Thymus (tissue), 11 donors: ENCODE results near the gene CYP4F2. TPM values are rescaled to one million over a fixed set of nuclear protein-coding genes. Genes with fewer than 3 reads are reported as not detected.
"Not testable (repeated sequence)": the region's sequence is repeated elsewhere in the genome, so short reads cannot be mapped to it uniquely, and the experiment has no call there.

Experiments used
- DNase-seq, 9 donors: peaks; one replicate each; pipeline ENCODE4 v3.0.0-alpha.2; 2013; ENCODE audit warnings: low spot score in 9 of 9, low read depth in 6 of 9, missing footprints in 1 of 9
- H3K27ac ChIP-seq, 2 donors: one replicate each; pipeline ENCODE4 v1.5.1; 2013; ENCODE audit warnings: control low read depth in 1 of 2, low read depth in 1 of 2, low read length in 1 of 2, mild to moderate bottlenecking in 1 of 2, moderate library complexity in 1 of 2
- H3K27me3 ChIP-seq, 2 donors: one replicate each; pipeline ENCODE4 v1.5.1; 2013; ENCODE audit warnings: low read length in 1 of 2; ENCODE audit not compliant: control insufficient read depth in 2 of 2, insufficient read depth in 1 of 2
- H3K36me3 ChIP-seq, 2 donors: one replicate each; pipeline ENCODE4 v1.5.1; 2013; ENCODE audit warnings: low read length in 1 of 2, mild to moderate bottlenecking in 1 of 2, moderate library complexity in 1 of 2; ENCODE audit not compliant: control insufficient read depth in 2 of 2, insufficient read depth in 2 of 2
- H3K4me1 ChIP-seq, 2 donors: one replicate each; pipeline ENCODE4 v1.5.1; 2013; ENCODE audit warnings: low read length in 2 of 2; ENCODE audit not compliant: control insufficient read depth in 2 of 2, insufficient read depth in 2 of 2
- H3K4me3 ChIP-seq, 2 donors: one replicate each; pipeline ENCODE4 v1.5.1; 2013; ENCODE audit warnings: low read length in 2 of 2, control low read depth in 1 of 2, mild to moderate bottlenecking in 1 of 2
- H3K9me3 ChIP-seq, 2 donors: one replicate each; pipeline ENCODE4 v1.5.1; 2013; ENCODE audit warnings: low read length in 1 of 2, mild to moderate bottlenecking in 1 of 2; ENCODE audit not compliant: control insufficient read depth in 2 of 2, insufficient read depth in 1 of 2
- WGBS: extraction: QIAGEN DNeasy Blood & Tissue Kit; methylation state at CpG from one replicate; pipeline ENCODE4 v1.1.7; 2013; 5-methylcytosine and 5-hydroxymethylcytosine counted together
- polyA plus RNA-seq: library from polyadenylated mRNA; stranded (reverse); fragments of 200-250 nt; gene quantifications from one replicate; pipeline ENCODE4 v1.2.3, GENCODE V29; 2013
- total RNA-seq: library from RNA; stranded (reverse); fragments of 120-200 nt; gene quantifications from one replicate; pipeline ENCODE4 v1.2.4, GENCODE V29; 2013
- donor health status: healthy.

CYP4F2 gene
- total and polyA plus RNA-seq, 2 donors: 0.09 to 0.16 TPM

GRCh38 chr19:15933761-15934331, 36.0 kb upstream of the CYP4F2 start:
- 82% methylated on average over 12 of the region's 12 CpGs for WGBS
- H3K4me1 ChIP-seq, H3K4me3 ChIP-seq, H3K27me3 ChIP-seq, H3K27ac ChIP-seq, DNase-seq, H3K36me3 ChIP-seq: not testable (repeated sequence)
- H3K9me3 ChIP-seq: peaks cover 0 to 13% of the 10 kb centered on the region in 2 donors

- Histone ChIP-seq H3K36me3 (no peaks in the 10 kb centered on the region), H3K4me3 (no peak overlapping the region), H3K27ac (no peak overlapping the region), H3K9me3 (peaks cover 0 to 5% of the 10 kb centered on the region in 2 donors), H3K4me1 (no peaks in the 10 kb centered on the region), H3K27me3 (peaks cover 0 to 3% of the 10 kb centered on the region in 2 donors)
- WGBS: 93% methylated on average over 3 of the region's 3 CpGs
- no peak for DNase-seq
These were observed 30.4 kb upstream of the CYP4F2 start for GRCh38 chr19:15928321-15928720.

GRCh38 chr19:15926484-15926883, 28.6 kb upstream of the CYP4F2 start:
- Histone ChIP-seq H3K4me1 (no peaks in the 10 kb centered on the region), H3K9me3 (peaks cover 0 to 5% of the 10 kb centered on the region in 2 donors), H3K27ac (no peak overlapping the region), H3K27me3 (peaks cover 0 to 3% of the 10 kb centered on the region in 2 donors), H3K4me3 (no peak overlapping the region), H3K36me3 (no peaks in the 10 kb centered on the region)
- 0% methylated on average over 1 of the region's 1 CpG for WGBS
- no peak for DNase-seq

GRCh38 chr19:15923702-15924101, 25.8 kb upstream of the CYP4F2 start:
- Histone ChIP-seq H3K4me1 (no peaks in the 10 kb centered on the region), H3K27me3 (peaks cover 0 to 3% of the 10 kb centered on the region in 2 donors), H3K9me3 (peaks cover 0 to 5% of the 10 kb centered on the region in 2 donors), H3K4me3 (no peak overlapping the region), H3K36me3 (no peaks in the 10 kb centered on the region), H3K27ac (no peak overlapping the region)
- 88% methylated on average over 8 of the region's 8 CpGs for WGBS
- DNase-seq: no peak

- Histone ChIP-seq H3K4me3 (no peak overlapping the region), H3K27ac (no peak overlapping the region), H3K9me3 (peaks cover 0 to 5% of the 10 kb centered on the region in 2 donors), H3K27me3 (peaks cover 0 to 3% of the 10 kb centered on the region in 2 donors), H3K4me1 (no peaks in the 10 kb centered on the region), H3K36me3 (no peaks in the 10 kb centered on the region)
- WGBS: 70% methylated on average over 4 of the region's 4 CpGs
- DNase-seq: no peak
These were observed 24.1 kb upstream of the CYP4F2 start for GRCh38 chr19:15922021-15922420.

- H3K4me3 ChIP-seq: no peak overlapping the region
- DNase-seq: no peak
- H3K9me3 ChIP-seq: peaks cover 2 to 4% of the 10 kb centered on the region in 2 donors
- H3K36me3 ChIP-seq: no peaks in the 10 kb centered on the region
- H3K27me3 ChIP-seq: peaks cover 0 to 5% of the 10 kb centered on the region in 2 donors
- no peak overlapping the region for H3K27ac ChIP-seq
- H3K4me1 ChIP-seq: no peaks in the 10 kb centered on the region
- 87% methylated on average over 4 of the region's 4 CpGs for WGBS
These were observed 21.4 kb upstream of the CYP4F2 start for GRCh38 chr19:15919243-15919642.

- Histone ChIP-seq H3K27ac (no peak overlapping the region), H3K9me3 (peaks cover 0 to 2% of the 10 kb centered on the region in 2 donors), H3K36me3 (no peaks in the 10 kb centered on the region), H3K27me3 (peaks cover 7 to 34% of the 10 kb centered on the region in 2 donors), H3K4me1 (no peaks in the 10 kb centered on the region), H3K4me3 (no peak overlapping the region)
- DNase-seq: no peak
- 98% methylated on average over 2 of the region's 2 CpGs for WGBS
These were observed 17.2 kb upstream of the CYP4F2 start for GRCh38 chr19:15915109-15915508.

- DNase-seq: no peak
- H3K27me3 ChIP-seq: peaks cover 7 to 35% of the 10 kb centered on the region in 2 donors
- WGBS: 94% methylated on average over 8 of the region's 8 CpGs
These were observed 16.0 kb upstream of the CYP4F2 start for GRCh38 chr19:15913830-15914229.

GRCh38 chr19:15913384-15913783, 15.5 kb upstream of the CYP4F2 start:
- 77% methylated on average over 6 of the region's 6 CpGs for WGBS
- Histone ChIP-seq H3K27ac (no peak overlapping the region), H3K4me1 (no peaks in the 10 kb centered on the region), H3K27me3 (peaks cover 7 to 35% of the 10 kb centered on the region in 2 donors), H3K4me3 (no peak overlapping the region), H3K36me3 (no peaks in the 10 kb centered on the region), H3K9me3 (peaks cover 0 to 2% of the 10 kb centered on the region in 2 donors)
- DNase-seq: no peak

More at GRCh38 chr19:15913830-15914229, 16.0 kb upstream of the CYP4F2 start:
- peaks cover 0 to 2% of the 10 kb centered on the region in 2 donors for H3K9me3 ChIP-seq
- H3K27ac ChIP-seq: no peak overlapping the region
- H3K4me1 ChIP-seq: no peaks in the 10 kb centered on the region
- no peak overlapping the region for H3K4me3 ChIP-seq
- H3K36me3 ChIP-seq: no peaks in the 10 kb centered on the region
